CD4-positive, alpha-beta T cell treated with Interleukin-1 beta for 1 hour (primary cell): ENCODE results near the gene PACSIN2.

Experiments used
- DNase-seq, 2 donors: peaks; one replicate each; pipeline ENCODE4 v3.0.0-alpha.2; 2020 to 2022

PACSIN2 gene

DNA sequence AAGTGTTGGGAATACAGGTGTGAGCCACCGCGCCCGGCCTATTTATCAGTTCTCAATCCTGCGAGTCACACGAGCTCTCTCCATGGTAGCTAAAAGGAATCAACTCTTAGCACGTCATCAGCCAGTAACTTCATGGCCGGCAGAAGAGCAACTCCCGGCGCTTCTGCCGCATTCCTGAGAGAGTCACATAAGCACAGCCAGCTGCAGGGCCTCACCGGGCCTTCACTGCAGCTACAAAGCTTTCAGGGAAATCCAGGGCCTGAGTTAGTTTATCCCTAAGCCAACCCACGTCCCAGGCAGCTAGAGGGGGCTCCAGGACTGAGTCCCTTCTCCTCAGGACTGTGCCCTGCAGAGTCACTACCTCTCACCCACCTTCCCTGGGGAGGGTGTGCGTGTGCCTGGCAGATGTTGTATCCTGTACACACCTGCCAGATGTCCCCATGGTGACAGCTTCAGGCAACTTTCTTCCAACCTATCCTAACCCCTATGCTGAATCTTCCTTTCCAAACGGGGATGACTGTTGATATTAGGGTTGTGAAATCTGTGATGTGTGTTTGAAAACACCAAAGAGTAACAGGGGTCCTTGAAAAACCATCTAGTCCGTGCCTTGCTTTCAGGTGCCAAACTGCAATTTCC lies 112.0 kb downstream of the PACSIN2 start:
- DNase-seq, result no peak

DNA sequence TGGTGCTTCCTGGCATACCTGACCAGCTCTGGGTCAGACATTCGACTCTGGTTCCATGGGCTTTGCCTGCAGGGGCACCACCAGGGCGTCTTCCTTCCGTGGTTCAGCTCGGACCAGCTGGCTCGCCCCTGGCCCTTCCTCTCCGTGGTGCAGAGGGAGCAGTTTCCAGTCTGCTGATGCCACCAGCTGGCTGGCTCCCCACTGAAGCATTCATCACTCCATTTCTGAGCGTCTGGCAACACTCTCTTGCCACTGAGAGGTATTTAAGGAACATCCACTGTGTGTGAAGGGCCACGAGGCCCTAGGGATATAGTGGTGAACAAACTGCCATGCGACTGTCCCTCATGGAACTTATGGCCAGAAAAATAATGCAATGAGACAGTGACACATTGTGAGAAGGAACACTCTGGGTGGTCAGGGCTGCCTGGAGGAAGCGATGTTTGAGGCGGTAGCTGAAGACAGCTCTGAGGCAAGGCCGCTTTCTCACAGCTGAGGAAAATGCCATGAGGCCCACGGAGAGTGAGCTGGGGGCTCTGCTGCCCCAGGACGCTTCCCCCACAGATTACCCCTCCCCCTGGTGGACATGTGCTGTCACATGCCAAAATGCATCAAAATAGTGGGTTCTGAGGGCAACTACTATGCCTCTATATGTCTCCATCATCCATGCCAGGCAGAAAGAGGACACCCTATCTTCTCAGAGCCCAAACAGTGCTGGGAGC lies 113.0 kb downstream of the PACSIN2 start:
- peak in 1 of 2 donors; percentile 7 for DNase-seq

DNA sequence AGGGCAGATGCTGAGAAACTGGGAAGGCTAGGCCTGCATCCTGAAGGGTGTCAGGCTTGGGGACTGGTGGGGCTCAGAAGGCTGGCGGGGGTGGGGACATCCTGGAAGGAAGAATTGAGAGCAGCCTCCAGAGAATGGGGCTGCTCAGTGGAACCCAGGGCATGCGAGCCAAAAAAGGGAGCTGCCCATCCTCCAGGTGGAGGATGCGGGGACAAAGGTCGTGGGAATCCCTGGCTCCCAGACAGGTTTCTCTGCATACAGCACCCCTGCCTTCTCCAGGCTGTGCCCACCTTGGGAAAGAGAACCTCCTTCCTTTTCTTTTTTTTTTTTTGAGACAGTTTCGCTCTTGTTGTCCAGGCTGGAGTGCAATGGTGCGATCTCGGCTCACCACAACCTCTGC lies 117.0 kb downstream of the PACSIN2 start:
- no peak for DNase-seq

DNA sequence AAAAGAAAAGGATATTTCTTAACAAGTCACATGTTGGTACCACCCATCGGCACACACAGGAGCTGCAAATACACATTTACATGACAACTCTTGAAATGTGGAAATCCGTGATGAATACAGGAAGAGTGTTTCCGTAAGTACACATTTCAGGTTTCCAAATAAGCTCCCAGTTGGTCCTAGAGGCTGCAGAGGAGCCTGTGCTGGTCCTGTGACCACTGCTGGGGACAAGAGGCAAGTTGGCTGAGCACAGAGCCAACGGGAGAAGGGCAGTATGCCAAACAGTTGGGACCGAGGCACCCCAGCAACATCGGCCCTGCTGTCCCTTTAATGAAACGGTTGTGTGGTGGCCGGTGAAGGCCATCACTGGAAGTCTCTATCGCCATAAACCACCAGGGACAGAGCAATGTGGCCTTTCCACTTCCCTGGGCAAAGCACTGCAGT lies 119.4 kb downstream of the PACSIN2 start:
- DNase-seq, result no peak

DNA sequence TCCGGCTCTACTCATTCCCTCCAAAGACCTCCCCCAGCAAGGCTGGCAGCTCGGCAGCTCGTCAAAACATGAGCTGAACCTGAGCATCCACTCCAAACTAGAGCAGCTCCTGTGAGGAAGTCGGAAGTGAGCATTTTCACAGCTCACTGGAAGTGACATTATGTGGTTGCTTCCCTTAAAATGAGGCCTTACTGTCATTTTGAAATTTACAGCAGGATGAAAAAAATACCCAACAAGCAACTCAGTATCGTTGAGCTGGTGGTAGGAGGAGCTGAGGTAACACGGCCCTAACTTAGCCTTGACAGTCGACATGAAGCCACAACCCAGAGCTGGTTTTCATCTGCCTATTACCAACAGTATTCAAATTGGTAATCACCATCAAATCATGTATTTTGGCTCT lies 119.9 kb downstream of the PACSIN2 start:
- peak; percentile 30 to 38 for DNase-seq

DNA sequence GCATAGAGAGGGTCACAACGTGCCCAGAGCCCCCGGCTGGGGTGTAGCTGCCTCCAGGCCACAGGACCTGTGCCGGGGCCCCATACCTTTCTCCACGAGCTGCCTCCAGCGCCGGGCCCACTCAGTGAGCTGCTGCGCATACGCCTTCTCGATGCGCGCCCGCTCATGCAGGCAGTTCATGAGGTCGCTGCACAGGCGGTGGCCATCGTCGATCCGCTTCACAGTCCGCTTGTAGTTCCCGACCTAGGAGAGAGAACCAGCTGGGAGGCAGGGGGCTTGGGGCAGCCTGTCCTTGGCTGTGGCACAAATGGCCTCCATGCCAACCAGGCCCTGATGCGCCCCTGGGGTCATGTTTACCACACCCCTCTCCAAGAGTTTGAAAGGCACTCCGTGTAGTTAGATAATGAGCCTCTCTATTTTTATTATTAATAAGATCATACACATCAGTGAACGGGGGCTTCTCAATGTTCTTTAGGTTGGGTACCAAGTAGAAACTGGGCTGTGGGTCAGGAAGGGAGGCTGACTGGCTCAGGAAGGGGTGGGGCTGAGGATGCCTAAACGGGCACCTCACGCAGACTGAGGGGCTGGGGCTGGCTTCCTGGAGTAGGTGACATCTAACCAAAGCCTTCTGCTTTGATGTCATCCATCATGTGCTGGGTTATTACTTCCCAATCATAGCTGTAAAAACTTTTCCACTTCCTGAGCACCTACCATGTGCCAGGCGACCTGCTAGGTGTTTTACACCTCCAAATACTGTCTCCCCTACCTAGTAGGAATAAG lies 121.4 kb downstream of the PACSIN2 start:
- DNase-seq, result peak; percentile 10

DNA sequence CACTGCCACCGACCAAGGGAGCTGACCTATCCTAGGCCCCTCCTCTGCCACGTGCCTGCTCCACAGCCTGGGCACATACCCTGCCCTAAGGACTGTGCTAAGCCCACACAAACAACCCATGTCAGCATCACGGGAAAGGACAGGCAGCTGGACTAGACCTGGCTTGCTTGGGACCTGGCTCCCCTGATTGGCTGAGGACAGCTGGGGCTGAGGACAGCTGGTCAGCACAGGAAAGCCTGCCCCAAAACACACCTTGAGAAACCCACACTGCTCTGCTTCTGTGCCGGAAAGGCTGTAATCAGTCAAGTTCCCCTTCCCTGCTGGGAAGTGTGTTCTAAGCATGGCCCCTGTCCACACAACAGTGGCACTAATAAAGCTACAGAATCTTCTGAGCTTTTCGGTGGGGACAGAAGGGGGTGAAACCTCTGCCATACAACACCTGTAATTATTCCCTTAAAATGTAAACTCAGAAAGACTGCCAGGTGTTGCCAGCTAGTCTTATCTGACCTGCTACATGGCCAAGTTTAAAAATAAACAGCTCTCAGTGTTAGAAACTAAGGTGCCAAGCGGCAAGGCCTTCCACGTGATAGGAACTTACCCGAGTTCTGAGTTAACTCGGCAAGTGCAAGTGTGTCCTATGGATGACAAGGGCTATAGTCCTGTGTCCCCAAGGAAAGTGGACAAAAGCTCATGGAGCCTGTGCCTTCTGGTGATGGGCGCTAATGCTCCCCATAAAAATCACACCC lies 122.2 kb downstream of the PACSIN2 start:
- peak in 1 of 2 donors; percentile 13 for DNase-seq

DNA sequence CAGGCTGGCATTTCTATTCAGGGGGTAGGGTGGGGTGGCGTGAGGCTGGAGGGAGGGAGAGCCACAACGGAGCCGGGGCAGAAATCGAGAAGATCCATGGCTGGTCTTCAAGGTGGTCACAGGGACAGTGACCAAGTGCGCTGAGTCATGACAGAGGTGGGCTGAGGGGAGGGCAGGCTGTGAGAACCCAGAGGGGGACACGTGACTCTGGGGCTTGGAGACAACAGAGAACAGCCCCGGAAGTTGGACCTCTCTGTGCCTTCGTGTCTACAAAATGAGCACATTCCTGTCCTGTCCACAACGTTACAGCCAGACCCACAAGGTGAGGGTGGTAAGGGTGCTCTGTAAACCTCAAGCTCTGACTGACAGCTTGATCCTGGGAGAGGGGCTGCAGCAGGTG lies 122.8 kb downstream of the PACSIN2 start:
- no peak for DNase-seq

DNA sequence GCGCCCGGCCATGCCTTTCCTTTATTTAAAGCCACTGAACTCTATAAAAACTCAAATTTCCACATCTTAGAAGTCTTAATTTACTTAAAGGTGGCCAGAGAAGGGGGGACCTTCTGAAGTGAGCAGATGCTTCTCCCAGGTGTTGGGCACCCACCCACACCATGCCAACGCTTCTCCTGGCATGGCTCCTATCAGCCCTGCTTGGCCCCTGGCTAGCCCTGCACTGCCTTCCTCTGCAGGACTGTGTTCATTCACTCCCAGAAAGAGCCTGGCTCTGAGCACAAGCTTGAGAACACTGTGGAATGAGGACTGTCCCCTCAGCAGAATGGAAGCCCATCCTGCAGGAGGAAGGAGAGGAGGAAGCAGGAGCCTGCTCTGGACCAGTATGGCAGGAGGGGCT lies 123.3 kb downstream of the PACSIN2 start:
- DNase-seq, result no peak

DNA sequence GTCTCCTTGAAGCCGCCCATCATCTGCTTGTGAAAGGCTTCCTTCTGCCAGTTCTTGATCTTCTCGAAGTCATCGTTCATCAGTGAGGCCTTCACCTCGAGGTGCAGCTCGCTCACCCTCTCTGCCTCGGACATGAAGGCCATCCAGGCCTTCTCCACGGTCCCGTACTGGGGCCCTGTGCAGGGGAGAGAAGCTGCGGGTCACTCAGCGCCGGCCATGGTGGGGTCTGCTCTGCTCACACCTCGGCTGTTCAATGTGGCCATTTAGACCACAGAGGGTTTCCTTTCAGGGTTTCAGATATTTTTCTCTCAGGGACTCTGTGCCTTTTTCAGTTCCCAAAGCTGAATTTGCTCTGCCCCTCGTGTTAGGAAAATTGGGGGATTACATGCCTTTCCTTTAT lies 123.9 kb downstream of the PACSIN2 start:
- no peak for DNase-seq

DNA sequence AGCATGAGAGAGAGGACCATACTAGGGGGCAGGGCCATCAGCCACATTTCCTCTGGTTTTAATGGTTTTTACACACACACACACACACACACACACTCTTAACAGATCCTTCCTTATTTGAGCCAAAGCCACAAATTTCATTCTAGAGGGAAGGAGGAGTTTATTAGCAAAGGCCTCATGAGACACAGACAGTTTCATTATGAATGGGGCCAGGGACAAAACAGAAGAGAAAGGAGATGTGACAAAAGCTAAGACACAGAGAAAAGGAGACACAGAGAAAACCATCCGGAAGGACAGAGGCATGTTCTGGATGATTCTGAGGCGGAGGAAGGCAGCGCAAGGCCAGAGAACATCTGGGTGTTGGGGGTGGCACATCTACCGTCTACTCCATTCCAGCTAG lies 125.6 kb downstream of the PACSIN2 start:
- DNase-seq, result peak; percentile 34 to 35

DNA sequence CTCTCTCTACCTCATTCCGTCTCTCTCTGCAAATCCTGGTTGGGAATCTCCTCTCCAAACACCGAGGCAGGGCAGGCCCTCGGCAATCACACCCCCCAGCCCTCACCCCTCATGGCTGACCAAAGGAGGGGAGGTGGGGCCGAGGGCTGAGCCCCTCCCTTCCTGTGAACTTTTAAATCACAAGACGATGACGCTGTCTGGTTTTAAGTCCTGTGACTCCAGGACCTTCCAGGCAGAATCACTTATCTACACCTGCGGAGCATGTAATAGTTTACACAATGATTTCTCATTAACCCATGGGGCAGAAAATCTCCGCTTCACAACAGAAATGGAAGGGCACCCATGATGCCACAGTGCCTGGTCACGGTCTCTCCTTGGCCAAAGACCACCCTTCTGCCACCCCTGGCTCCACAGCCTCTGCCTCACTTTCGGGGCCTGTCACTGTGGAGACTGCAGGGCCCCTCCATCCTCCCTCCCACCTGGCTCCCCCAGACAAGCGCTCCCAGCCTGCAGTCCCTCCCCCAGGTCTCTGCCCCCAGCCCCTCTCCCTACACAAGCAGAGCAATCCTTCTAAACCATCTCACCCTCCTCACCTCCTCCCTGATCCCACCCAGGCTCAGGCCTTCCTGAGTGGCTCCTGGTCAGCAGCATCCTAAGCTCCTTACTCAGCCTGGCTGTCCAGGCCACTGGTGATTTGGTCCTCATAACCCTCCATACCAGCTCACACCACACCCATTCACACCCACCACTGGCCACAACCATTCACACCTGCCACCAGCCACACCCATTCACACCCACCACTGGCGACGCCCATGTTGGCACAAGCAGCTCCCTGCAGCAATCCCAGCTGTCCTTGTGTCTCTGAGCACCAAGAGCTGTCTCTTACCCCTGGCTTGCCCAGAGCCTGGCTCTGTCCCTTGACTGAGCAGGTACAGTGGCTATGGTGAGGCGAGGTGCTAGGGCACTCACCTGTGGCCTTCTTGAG lies 127.1 kb downstream of the PACSIN2 start:
- no peak for DNase-seq

DNA sequence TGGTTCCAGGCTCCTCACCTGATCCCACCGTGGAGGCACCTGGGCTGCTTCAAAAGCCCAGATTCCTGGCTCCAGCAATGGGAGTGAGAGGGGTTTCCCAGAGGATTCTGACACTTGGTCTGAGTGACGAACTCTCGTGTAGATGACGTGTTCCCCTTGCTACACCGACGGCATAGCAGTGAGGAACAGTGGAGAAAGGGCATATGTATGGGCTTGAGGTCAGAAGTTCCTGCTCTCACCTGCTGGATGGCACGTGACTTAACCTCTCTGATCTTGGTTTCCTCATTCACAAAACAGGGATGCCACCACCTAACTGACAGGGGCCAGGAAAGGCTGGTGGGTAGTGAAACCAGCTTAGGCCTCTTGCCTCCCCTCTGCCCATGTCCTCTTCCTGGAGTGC lies 127.8 kb downstream of the PACSIN2 start:
- no peak for DNase-seq

DNA sequence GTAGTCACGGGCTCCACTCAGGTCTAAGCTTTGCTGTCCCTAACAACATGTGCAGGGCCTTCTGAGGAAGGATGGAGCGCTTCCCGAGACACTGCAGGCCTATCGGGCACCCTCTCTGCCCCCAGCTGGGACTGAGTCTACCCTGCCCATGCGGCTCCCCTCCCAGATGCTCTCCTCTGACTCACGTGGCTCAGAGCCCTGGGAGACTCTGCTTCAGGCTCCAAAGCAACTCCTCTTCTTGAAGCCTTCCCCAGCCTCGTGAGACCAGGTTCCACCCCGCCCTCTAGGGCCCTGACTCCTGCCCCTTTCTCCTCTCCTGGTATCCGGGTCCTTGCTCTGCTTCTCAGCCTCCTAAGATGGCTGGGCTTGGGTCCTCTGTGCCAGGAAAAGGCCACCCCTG lies 129.5 kb downstream of the PACSIN2 start:
- no peak for DNase-seq

DNA sequence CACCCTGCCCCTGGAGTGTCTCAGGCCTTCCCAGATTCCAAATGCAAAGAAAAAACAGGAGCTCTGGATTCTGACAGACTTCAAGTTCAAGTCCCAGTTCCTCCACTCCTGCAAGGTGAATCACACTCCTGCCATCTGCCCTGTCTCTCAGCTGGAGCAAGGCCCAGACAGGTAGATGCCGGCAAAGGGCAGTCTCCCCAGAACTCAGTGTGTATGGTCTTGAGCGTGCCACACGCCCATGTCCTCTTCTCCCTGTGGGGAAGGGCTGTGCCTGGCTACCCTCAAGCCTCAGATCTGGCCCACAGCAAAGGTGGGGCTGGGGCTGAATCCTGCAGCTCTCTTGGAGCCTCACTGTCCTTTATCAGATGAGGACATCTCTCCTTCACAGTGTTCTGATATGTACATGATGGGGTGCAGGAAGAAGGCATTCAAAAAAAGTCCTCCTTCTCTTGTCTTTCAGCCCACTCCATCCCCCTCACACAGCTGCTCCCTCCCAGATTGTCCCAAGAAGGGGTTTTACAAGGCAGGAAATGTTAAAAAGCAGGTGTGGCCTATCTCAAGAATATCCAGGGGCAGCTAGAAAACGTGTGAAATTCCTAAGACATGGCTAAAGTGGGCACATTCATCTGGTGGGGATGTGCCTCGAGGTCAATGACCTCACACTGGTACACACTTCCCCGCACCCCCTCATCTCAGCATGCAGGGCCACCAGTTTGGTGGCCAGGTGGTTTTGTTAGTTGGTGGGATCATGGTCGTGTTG lies 130.2 kb downstream of the PACSIN2 start:
- DNase-seq, result no peak

DNA sequence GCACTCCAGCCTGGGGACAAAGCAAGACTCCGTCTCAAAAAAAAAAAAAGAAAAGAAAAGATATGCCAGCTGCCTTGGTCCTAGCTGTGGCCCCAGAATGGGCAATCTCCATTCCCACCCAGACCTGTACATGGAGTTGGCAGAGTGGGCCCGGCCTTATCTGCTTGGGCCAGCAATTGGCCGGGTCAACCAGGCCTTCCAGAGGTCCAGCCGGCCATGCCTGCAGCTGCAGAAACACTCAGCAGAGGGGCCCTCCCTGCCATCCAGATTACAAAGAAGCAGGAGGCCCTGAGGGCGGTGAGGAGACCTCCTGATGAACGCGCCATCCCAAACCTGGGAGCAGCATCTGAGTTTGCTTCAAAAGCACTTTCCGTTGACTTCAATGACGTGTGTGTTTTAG lies 131.0 kb downstream of the PACSIN2 start:
- DNase-seq, result no peak

DNA sequence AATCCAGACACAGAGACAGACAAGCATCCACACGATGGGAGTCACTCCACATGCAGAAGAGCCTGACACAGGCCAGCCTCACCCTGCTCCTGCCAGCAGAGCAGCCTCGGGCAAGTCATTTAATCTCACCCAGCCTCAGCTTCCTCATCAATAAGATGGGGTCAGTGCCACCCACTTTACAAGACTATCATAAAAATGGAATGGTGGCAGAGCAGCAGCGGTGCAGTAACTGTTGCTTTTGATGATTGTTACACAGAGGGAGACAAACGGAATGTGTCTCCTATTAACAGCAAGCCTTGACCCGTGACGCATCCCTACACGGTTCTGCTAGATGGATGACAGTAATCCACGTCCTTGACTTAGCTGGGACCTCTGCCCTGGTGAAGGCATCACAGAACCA lies 131.8 kb downstream of the PACSIN2 start:
- DNase-seq, result no peak

DNA sequence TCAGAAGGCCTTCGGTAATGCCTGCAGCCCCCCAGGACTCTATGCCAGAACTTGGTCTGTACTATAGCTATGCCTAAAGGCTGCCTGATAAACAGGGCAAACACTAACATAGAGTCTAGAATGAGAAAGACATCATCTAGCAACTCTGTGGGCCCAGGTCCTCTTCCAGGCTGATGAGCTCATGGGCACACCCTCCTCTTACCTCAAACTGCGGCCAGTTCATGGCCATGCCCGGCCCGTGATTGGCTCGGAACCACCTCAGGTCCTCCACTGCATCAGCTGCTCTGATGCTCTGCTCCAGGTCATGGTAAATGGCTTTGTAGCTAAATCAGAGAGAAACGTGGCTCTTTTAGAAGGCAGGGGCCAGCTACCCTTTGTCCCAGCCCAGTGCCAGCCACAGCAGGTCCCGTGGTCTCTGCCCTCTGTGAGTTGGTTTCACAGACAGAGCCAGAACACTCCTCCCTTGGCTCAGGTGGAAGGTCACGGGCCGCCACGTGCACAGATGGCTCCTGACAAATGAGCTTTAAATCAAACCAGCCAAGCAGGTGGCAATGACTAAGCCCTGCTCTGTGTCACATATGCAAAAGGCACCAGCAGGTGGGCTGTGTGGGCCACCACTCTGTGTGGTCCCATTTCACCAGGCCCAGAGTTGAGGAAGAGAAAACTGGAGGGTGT lies 132.8 kb downstream of the PACSIN2 start:
- DNase-seq, result no peak

DNA sequence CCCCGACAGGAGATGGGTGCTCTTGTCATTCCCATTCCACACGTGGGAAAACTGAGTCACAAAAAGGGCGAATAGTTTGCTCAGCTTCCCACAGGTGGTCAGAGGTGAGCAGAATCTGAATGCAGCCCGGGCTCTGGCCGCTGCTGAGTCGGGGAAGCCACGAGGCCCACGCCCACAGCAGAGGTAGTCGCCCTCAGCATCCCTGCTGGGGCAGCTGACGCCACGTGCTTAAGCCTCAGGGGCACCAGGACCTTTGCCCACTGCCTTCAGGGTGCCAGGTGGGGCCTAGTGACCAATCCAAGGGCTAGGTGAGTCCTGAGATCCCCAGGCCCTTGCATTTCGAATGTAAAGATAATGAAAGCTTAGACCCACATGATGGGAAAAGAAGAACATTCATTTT lies 133.7 kb downstream of the PACSIN2 start:
- no peak for DNase-seq

DNA sequence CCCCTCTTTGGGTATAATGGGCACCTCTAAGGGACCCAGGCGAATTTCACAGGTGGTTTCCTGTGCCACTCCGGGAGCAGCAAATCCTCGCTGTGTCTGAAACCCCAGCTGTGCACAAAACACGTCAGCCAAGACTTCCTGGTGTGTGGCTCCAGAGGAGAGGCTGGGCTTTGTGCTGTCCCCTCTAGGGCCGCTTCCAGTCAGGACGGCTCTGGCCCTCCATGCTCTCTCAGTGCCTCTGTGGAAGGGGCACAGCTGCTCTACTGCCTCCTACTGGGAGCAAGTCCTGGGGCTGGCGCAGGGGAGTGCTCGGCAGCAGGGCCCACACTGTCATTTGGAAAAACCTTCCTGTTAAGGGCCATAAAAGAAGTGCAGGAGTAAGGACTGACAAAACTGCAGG lies 134.1 kb downstream of the PACSIN2 start:
- no peak for DNase-seq
